Neural cell (in vitro differentiated cells): Measurements from ENCODE around the gene CCDC12.

ENCODE experiments used
- CTCF ChIP-seq: fragments of 450-650 bp; IDR thresholded peaks from 2 replicates; pipeline ENCODE4 v1.5.1; 2014; ENCODE audit warnings: antibody characterized with exemption, mild to moderate bottlenecking, moderate library complexity; ENCODE audit not compliant: poor library complexity, severe bottlenecking
- EZH2 ChIP-seq: fragments of 200-600, 300-800 bp; shearing (Covaris generic), sonication (generic); IDR thresholded peaks from 2 replicates; pipeline ENCODE4 v1.6.1; 2014; ENCODE audit warnings: antibody characterized with exemption, low read length, borderline replicate concordance, mild to moderate bottlenecking; ENCODE audit not compliant: insufficient read depth, poor library complexity, severe bottlenecking

DNA sequence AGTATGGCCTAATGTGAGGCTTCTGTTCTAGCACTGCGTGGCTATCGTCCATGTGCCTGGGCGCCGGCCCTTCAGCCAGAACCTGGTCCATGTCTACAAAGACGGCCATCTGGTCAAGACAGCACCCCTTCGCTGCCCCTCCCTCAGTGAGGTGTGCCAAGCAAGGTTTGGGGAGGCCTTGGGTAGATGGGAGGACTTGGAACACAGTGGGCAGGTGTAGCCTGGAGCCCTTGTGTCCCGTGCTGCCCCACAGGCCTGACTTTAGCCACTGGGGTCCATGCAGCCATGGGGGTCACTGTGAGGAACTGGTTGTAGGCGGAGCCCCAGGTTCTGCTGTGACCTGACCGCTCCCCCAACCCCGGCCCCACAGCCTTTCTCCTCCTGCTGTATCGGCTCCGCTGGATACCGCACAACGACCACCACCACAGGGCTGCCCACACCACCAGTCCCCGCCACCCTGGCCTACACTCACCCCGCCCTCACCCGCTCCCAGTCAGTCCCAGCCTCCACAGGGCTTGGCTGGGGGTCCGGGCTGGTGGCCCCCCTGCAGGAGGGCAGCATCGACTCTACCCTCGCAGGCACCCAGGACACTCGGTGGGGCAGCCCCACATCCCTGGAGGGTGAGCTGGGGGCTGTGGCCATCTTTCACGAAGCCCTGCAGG, 19.5 kb upstream of the CCDC12 start:
- TF ChIP-seq EZH2 (no peak), CTCF (no peak)
